SK-N-SH (cell line): ENCODE data around the gene DCDC2B. TPM values are rescaled to one million over a fixed set of nuclear protein-coding genes. Genes with fewer than 3 reads are reported as not detected.

Source experiments
- CTCF ChIA-PET: fragments of 300-600, 350-600 bp; formaldehyde crosslinking; extraction: SDS; loops from one replicate; lab custom pipeline; 2021; lab: Yijun Ruan, JAX
- POLR2A ChIA-PET: fragments of 350-600 bp; sonication (Branson Sonifier 250); formaldehyde crosslinking; extraction: SDS; loops from one replicate; lab custom pipeline; 2020; ENCODE audit warnings: antibody characterized with exemption, inconsistent platforms; lab: Yijun Ruan, JAX
- DNase-seq: peaks from one replicate; pipeline ENCODE4 v3.0.0; 2012
- H2AFZ ChIP-seq: fragments of 200-600 bp; sonication (generic); 2 replicates; pipeline ENCODE4 v1.8.1; 2016; ENCODE audit warnings: antibody characterized with exemption, mild to moderate bottlenecking, low read depth
- H3F3A ChIP-seq: fragments of 200-600 bp; sonication (generic); replicated peaks from 2 replicates; pipeline ENCODE3; 2016; ENCODE audit warnings: antibody characterized with exemption, mild to moderate bottlenecking; ENCODE audit not compliant: insufficient read depth
- H3K27ac ChIP-seq, 2 experiments: fragments of 200-500 bp in 1 of 2; fragments of 200-600 bp in 1 of 2; sonication (Bioruptor generic) in 1 of 2; sonication (generic), shearing (Covaris generic) in 1 of 2; 2 replicates each; pipeline versions ENCODE4 v1.5.1 to v1.6.1; 2014 to 2016; ENCODE audit warnings: low read depth in 2 of 2, inconsistent platforms in 1 of 2, low read length in 1 of 2, mild to moderate bottlenecking in 1 of 2, mixed read lengths in 1 of 2
- H3K27me3 ChIP-seq: fragments of 200-600 bp; sonication (generic), shearing (Covaris generic); 2 replicates; pipeline ENCODE4 v1.6.1; 2016; ENCODE audit warnings: mixed run types; ENCODE audit not compliant: insufficient read depth
- H3K36me3 ChIP-seq, 2 experiments: fragments of 200-500 bp in 1 of 2; fragments of 200-600 bp in 1 of 2; sonication (Bioruptor generic) in 1 of 2; sonication (generic) in 1 of 2; replicated peaks in 1 of 2; 2 replicates each; pipeline versions ENCODE3 to v1.5.1; 2014 to 2016; ENCODE audit warnings: low read length in 1 of 2, mild to moderate bottlenecking in 1 of 2; ENCODE audit not compliant: insufficient read depth in 2 of 2, control insufficient read depth in 1 of 2
- H3K4me1 ChIP-seq, 2 experiments: fragments of 200-500 bp in 1 of 2; fragments of 200-600 bp in 1 of 2; sonication (Bioruptor generic) in 1 of 2; sonication (generic), shearing (Covaris generic) in 1 of 2; 2 replicates each; pipeline versions ENCODE4 v1.5.1 to v1.6.1; 2014 to 2016; ENCODE audit warnings: low read depth in 1 of 2, low read length in 1 of 2, mixed run types in 1 of 2; ENCODE audit not compliant: insufficient read depth in 2 of 2, control insufficient read depth in 1 of 2
- H3K4me2 ChIP-seq: fragments of 200-600 bp; sonication (generic), shearing (Covaris generic); 2 replicates; pipeline ENCODE4 v1.6.1; 2017; ENCODE audit warnings: mixed run types
- H3K4me3 ChIP-seq, 2 experiments: fragments of 200-500 bp in 1 of 2; fragments of 200-600 bp in 1 of 2; sonication (Bioruptor generic) in 1 of 2; sonication (generic), shearing (Covaris generic) in 1 of 2; 2 replicates each; pipeline versions ENCODE4 v1.5.1 to v1.8.1; 2014 to 2016; ENCODE audit warnings: low read depth in 2 of 2, inconsistent platforms in 1 of 2, low read length in 1 of 2, mild to moderate bottlenecking in 1 of 2, mixed read lengths in 1 of 2, moderate library complexity in 1 of 2
- H3K79me2 ChIP-seq: fragments of 200-600 bp; sonication (generic); 2 replicates; pipeline ENCODE4 v1.8.1; 2017; ENCODE audit warnings: mild to moderate bottlenecking; ENCODE audit not compliant: insufficient read depth
- H3K9ac ChIP-seq: fragments of 200-600 bp; sonication (generic); 2 replicates; pipeline ENCODE4 v1.6.1; 2017; ENCODE audit warnings: mixed run types
- H3K9me2 ChIP-seq: fragments of 200-600 bp; sonication (generic); 2 replicates; pipeline ENCODE4 v1.6.1; 2017; ENCODE audit warnings: mixed run types
- H3K9me3 ChIP-seq: fragments of 200-600 bp; sonication (generic); 2 replicates; pipeline ENCODE4 v1.6.1; 2017; ENCODE audit warnings: mixed run types, mild to moderate bottlenecking, moderate library complexity
- H4K20me1 ChIP-seq: fragments of 200-600 bp; sonication (generic); 2 replicates; pipeline ENCODE4 v1.6.1; 2017; ENCODE audit warnings: mild to moderate bottlenecking, mixed run types; ENCODE audit not compliant: insufficient read depth
- FOSL2 ChIP-seq: IDR thresholded peaks from 2 replicates; pipeline ENCODE4 v1.4.0; 2012; ENCODE audit warnings: low read depth, mild to moderate bottlenecking, moderate library complexity, borderline replicate concordance
- FOXJ3 ChIP-seq: sonication (generic); formaldehyde crosslinking; IDR thresholded peaks from 2 replicates; pipeline ENCODE4 v1.5.1; 2020; ENCODE audit warnings: mild to moderate bottlenecking, missing genetic modification reagents
- GABPA ChIP-seq: IDR thresholded peaks from 2 replicates; pipeline ENCODE4 v1.4.0; 2012; ENCODE audit warnings: low read depth, mild to moderate bottlenecking
- NFIC ChIP-seq: IDR thresholded peaks from 2 replicates; pipeline ENCODE4 v1.4.0; 2012; ENCODE audit warnings: borderline replicate concordance
- NRF1 ChIP-seq: IDR thresholded peaks from 2 replicates; pipeline ENCODE4 v1.6.1; 2012; ENCODE audit warnings: low read depth, mild to moderate bottlenecking, low read length
- POLR2AphosphoS5 ChIP-seq: IDR thresholded peaks from 2 replicates; pipeline ENCODE4 v1.6.1; 2012; ENCODE audit warnings: low read depth, low read length
- RAD21 ChIP-seq: IDR thresholded peaks from 2 replicates; pipeline ENCODE4 v1.6.1; 2012; ENCODE audit warnings: mild to moderate bottlenecking, low read length
- RCOR1 ChIP-seq: fragments of 150-350 bp; IDR thresholded peaks from 2 replicates; pipeline ENCODE4 v1.6.1; 2017; ENCODE audit warnings: antibody characterized with exemption, low read length
- SIN3A ChIP-seq: IDR thresholded peaks from 2 replicates; pipeline ENCODE4 v1.6.1; 2012; ENCODE audit warnings: low read depth, mild to moderate bottlenecking, low read length, moderate library complexity, borderline replicate concordance
- SMC3 ChIP-seq: IDR thresholded peaks from 2 replicates; pipeline ENCODE4 v1.6.1; 2012; ENCODE audit warnings: low read depth, low read length, improper control_type of control experiment
- TAF1 ChIP-seq: IDR thresholded peaks from 2 replicates; pipeline ENCODE4 v1.6.1; 2012; ENCODE audit warnings: low read depth, mild to moderate bottlenecking, low read length, moderate library complexity, borderline replicate concordance
- TCF12 ChIP-seq: IDR thresholded peaks from 2 replicates; pipeline ENCODE4 v1.4.0; 2012
- WGBS: methylation state at CpG from one replicate; pipeline ENCODE4 v1.1.6; 2017; ENCODE audit warnings: low lambda C conversion rate; 5-methylcytosine and 5-hydroxymethylcytosine counted together
- polyA plus RNA-seq, 3 experiments: library from polyadenylated mRNA; depleted of rRNA; stranded (reverse); fragments of >200 nt; gene quantifications; 2 replicates each; pipeline ENCODE4 v1.2.3, GENCODE V29; 2012
- TF ChIP-seq, protein P1 (sequence below): IDR thresholded peaks from 2 replicates; pipeline ENCODE4 v1.4.0; 2012; ENCODE audit warnings: low read depth
- TF ChIP-seq, protein P2 (sequence below): fragments of 200-600 bp; sonication (generic); IDR thresholded peaks from 2 replicates; pipeline ENCODE4 v1.6.1; 2017; ENCODE audit warnings: antibody characterized with exemption, mild to moderate bottlenecking, moderate library complexity
- TF ChIP-seq, protein P3 (sequence below): IDR thresholded peaks from 2 replicates; pipeline ENCODE4; 2012
- TF ChIP-seq, protein P4 (sequence below): fragments of 150-350 bp; IDR thresholded peaks from 2 replicates; pipeline ENCODE4 v1.6.1; 2017; ENCODE audit warnings: antibody characterized with exemption, low read length, low read depth, borderline replicate concordance

Gene DCDC2B
- polyA plus RNA-seq, 1 of the 3 experiments (the other 2 are of a cell fraction), result not detected

DNA sequence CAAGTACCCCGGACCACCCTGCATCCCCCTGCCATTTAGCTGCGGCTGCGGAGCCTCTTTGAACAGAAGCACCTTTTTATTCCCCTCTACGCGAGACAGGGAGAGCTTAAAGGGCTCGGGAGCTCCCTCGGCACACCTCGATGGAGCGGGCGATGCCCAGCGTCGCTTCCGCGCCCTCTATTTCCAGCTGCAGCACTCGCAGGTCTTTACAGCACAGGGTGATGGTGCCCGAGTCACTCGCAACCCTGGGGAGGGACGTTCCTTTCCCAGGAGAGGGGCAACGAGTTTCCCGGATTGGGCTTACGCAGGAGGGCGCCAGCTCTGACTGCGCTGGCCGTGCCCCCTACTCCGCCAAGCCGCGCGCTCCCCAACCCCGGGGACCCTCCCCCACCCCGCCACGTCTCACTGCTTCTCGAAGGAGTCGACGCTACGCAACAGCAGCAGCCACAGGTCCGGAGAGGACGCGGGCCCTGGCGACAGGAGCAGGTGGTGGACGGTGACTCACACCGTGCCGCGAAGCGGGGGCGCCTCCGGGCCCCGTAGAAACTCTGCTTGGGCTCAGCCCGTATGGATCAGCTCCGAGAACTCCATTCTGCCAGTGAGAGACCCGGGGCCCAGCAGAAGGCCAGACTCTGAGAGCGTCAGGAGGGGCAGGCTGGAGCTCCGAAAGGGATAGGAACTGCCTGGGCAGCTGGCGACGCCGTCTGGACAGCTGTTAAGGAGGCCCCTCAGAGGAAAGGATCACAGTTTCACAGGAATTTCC is 32.3 kb downstream of the DCDC2B start:
- DNase-seq, result peak; percentile 79
- POLR2A ChIA-PET, result interaction anchor here (0.5 to 2.1 kb wide), 11 partner anchors 12 to 95 kb away, joined by 3 to 14 read pairs (median 3); partner anchors contain the start of gene MARCKSL1
- TF ChIP-seq FOSL2 (peak; percentile 28; the same call in 1 of the 2 replicates), NFIC (no peak)
- TF ChIP-seq, protein P1, sequence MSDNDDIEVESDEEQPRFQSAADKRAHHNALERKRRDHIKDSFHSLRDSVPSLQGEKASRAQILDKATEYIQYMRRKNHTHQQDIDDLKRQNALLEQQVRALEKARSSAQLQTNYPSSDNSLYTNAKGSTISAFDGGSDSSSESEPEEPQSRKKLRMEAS, result peak; percentile 75

DNA sequence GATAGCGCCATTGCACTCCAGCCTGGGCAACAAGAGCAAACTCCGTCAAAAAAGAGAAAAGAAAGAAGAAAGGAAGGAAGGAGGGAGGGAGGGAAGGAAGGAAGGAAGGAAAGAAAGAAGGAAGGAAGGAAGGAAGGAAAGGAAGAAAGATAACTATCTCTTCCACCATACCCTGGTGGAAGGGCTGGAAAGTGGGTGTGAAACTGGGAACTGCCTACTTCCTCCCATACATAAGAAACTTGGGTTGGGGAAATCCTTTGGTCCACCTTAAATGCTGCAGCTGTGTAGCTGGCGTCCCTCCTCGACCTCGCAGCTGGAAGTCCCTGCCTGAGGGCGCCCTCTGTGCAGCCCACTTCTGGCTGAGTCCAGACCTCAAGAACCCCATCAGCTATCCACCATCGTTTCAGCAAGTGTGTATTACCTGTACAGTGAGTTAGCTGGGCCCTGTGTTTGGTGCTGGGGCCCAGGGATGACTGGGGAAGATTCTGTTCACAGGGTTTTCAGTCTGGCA is 33.5 kb downstream of the DCDC2B start:
- ChIA-PET CTCF (interaction anchor here (1.1 to 1.4 kb wide), 3 partner anchors 13 to 27 kb away, joined by 3 read pairs; no protein-coding TSS in a partner anchor), POLR2A (interaction anchor here (0.8 to 1.3 kb wide), 3 partner anchors 10 to 94 kb away, joined by 3 read pairs; partner anchors contain the start of gene MARCKSL1)
- Histone ChIP-seq H3K4me1 (peaks cover 10 to 13% of the 10 kb centered on the region in 2 experiments; a peak in 3 of 4 replicates), H3K9ac (no peak overlapping the region), H3K79me2 (no peaks in the 10 kb centered on the region), H4K20me1 (no peaks in the 10 kb centered on the region), H3K9me2 (no peaks in the 10 kb centered on the region), H2AFZ (no peak overlapping the region), H3K4me3 (no peak overlapping the region), H3F3A (peaks cover 12% of the 10 kb centered on the region), H3K9me3 (no peaks in the 10 kb centered on the region), H3K36me3 (no peaks in the 10 kb centered on the region), H3K4me2 (no peak overlapping the region), H3K27me3 (no peaks in the 10 kb centered on the region), H3K27ac (no peak overlapping the region)
- 77% methylated on average over 3 of the region's 7 CpGs for WGBS
- DNase-seq, result peak; percentile 66
- no peak for TF ChIP-seq RAD21
- TF ChIP-seq, protein P2, sequence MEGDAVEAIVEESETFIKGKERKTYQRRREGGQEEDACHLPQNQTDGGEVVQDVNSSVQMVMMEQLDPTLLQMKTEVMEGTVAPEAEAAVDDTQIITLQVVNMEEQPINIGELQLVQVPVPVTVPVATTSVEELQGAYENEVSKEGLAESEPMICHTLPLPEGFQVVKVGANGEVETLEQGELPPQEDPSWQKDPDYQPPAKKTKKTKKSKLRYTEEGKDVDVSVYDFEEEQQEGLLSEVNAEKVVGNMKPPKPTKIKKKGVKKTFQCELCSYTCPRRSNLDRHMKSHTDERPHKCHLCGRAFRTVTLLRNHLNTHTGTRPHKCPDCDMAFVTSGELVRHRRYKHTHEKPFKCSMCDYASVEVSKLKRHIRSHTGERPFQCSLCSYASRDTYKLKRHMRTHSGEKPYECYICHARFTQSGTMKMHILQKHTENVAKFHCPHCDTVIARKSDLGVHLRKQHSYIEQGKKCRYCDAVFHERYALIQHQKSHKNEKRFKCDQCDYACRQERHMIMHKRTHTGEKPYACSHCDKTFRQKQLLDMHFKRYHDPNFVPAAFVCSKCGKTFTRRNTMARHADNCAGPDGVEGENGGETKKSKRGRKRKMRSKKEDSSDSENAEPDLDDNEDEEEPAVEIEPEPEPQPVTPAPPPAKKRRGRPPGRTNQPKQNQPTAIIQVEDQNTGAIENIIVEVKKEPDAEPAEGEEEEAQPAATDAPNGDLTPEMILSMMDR, result no peak
- no peak for TF ChIP-seq TCF12
- TF ChIP-seq TAF1, result no peak
- TF ChIP-seq NFIC, result no peak
- no peak for TF ChIP-seq NRF1
- no peak for TF ChIP-seq FOXJ3 (CRISPR knock-in tag)
- TF ChIP-seq, protein P3, sequence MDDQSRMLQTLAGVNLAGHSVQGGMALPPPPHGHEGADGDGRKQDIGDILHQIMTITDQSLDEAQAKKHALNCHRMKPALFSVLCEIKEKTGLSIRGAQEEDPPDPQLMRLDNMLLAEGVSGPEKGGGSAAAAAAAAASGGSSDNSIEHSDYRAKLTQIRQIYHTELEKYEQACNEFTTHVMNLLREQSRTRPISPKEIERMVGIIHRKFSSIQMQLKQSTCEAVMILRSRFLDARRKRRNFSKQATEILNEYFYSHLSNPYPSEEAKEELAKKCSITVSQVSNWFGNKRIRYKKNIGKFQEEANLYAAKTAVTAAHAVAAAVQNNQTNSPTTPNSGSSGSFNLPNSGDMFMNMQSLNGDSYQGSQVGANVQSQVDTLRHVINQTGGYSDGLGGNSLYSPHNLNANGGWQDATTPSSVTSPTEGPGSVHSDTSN, result no peak
- no peak for TF ChIP-seq SMC3
- TF ChIP-seq FOSL2, result no peak
- TF ChIP-seq, protein P4, sequence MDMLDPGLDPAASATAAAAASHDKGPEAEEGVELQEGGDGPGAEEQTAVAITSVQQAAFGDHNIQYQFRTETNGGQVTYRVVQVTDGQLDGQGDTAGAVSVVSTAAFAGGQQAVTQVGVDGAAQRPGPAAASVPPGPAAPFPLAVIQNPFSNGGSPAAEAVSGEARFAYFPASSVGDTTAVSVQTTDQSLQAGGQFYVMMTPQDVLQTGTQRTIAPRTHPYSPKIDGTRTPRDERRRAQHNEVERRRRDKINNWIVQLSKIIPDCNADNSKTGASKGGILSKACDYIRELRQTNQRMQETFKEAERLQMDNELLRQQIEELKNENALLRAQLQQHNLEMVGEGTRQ, result no peak
- TF ChIP-seq SIN3A, result no peak
- no peak for TF ChIP-seq RCOR1
- TF ChIP-seq GABPA, result no peak
- TF ChIP-seq POLR2AphosphoS5, result no peak
- TF ChIP-seq, all 33 proteins: peak for 0

More for the DNA sequence above, 32.3 kb downstream of the DCDC2B start:
- 8% methylated on average over 20 of the region's 55 CpGs for WGBS
- Histone ChIP-seq H3K4me2 (peak overlapping the region; percentile 83), H4K20me1 (no peaks in the 10 kb centered on the region), H3F3A (peaks cover 22% of the 10 kb centered on the region), H2AFZ (peak overlapping the region; percentile 89; the same call in 1 of the 2 replicates), H3K27ac (no peak overlapping the region; a peak in 1 of 4 replicates), H3K36me3 (no peaks in the 10 kb centered on the region), H3K9ac (peak overlapping the region; percentile 25; the same call in 1 of the 2 replicates), H3K4me3 (peak overlapping the region; percentile 51 to 57), H3K9me2 (no peaks in the 10 kb centered on the region), H3K9me3 (no peaks in the 10 kb centered on the region), H3K79me2 (no peaks in the 10 kb centered on the region), H3K27me3 (no peaks in the 10 kb centered on the region), H3K4me1 (peaks cover 6 to 13% of the 10 kb centered on the region in 2 experiments; a peak in 2 of 4 replicates)
- CTCF ChIA-PET, result interaction anchor here (0.7 to 3.7 kb wide), 12 partner anchors 12 to 215 kb away, joined by 3 to 24 read pairs (median 4); partner anchors contain the start of genes EIF3I and TMEM234
